ENCODE data around the gene CDCA3. TPM values are rescaled to one million over a fixed set of nuclear protein-coding genes. Genes with fewer than 3 reads are reported as not detected.

The CDCA3 gene
- 8.3 and 16.2 TPM in 2 replicates for total RNA-seq

GRCh38 chr12:6851153-6851920, at the start of gene CDCA3:
Gene CDCA3 (minus strand): TSS chr12:6851286. CDS start chr12:6850952, 334 bp downstream.

GRCh38 chr12:6873094-6874014, 22.3 kb upstream of the CDCA3 start, which contains the start of gene SPSB2:
Gene SPSB2 (minus strand): TSS chr12:6873303. CDS start chr12:6872901, 402 bp downstream.

DNA sequence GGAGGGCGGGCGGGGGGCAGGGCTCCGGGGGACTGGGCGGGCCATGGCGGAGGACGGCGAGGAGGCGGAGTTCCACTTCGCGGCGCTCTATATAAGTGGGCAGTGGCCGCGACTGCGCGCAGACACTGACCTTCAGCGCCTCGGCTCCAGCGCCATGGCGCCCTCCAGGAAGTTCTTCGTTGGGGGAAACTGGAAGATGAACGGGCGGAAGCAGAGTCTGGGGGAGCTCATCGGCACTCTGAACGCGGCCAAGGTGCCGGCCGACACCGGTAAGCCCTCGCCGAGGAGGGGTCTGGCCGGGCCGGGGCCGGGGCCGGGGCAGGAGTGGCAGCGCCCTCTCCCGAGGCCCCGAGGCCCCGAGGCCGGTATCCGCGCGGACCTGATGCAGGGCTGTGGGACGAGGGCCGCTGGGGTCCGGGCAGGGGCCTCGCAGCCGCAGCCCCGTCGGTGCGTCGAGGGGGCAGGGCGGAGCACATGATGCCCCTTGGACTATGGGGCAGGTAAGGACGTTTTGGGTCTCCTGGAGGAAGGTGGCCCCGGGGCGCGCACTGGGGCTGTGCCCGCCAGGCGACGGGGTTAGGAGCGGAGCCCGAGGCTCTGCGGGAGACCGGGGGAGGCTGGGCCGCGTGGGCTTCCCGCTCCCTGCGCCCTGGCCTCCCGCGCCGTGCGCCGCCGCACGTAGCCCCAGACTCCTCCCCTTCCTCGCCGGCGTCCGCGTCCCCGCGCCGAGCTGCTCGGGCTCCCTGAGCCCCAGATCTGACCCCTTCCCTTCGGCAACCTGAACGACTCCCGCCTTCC, 16.5 kb upstream of the CDCA3 start, which contains the start of gene TPI1:
TSS of gene TPI1 (plus strand) at position 119 of the 798 bp plus-strand sequence. CDS start at position 155, 36 bp downstream.

DNA sequence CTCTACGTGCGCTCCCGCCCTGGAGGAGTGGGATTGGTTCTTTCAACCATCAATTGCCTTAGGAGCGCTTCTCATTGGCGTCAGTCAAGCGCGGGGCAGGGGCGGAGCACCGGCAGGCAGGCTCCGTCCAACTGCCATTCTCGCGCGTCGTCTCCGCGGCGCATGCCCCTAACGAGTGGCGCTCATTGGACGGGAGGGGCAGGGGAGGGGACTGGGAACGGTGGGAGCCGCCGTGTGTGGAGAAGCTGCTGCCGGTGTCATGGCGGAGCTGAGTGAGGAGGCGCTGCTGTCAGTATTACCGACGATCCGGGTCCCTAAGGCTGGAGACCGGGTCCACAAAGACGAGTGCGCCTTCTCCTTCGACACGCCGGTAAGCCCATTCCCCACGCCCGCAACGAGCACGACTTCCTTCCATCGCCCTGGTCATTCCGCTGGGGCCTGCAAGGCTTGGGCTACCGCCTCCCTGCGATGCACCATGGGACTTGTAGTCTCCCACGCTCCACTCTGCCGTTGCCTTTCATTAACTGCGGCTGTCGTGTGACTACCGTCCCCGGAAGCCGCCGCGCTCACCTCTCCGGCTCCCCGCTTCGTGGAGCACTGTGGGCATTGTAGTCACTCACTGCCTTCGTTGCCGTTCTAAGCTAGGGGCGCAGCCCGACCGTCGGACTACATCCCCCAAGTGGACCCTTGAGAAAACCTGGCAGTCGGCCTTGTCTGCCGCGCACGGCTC, 1.0 kb upstream of the CDCA3 start, which contains the start of gene USP5:
TSS of gene USP5 (plus strand) at position 230 of the 730 bp plus-strand sequence. CDS start at position 260, 30 bp downstream.

GRCh38 chr12:6840761-6841515, 10.1 kb downstream of the CDCA3 start, which contains the start of gene GNB3:
Gene GNB3 (plus strand): TSS chr12:6840925. CDS start chr12:6841288, 363 bp downstream.

DNA sequence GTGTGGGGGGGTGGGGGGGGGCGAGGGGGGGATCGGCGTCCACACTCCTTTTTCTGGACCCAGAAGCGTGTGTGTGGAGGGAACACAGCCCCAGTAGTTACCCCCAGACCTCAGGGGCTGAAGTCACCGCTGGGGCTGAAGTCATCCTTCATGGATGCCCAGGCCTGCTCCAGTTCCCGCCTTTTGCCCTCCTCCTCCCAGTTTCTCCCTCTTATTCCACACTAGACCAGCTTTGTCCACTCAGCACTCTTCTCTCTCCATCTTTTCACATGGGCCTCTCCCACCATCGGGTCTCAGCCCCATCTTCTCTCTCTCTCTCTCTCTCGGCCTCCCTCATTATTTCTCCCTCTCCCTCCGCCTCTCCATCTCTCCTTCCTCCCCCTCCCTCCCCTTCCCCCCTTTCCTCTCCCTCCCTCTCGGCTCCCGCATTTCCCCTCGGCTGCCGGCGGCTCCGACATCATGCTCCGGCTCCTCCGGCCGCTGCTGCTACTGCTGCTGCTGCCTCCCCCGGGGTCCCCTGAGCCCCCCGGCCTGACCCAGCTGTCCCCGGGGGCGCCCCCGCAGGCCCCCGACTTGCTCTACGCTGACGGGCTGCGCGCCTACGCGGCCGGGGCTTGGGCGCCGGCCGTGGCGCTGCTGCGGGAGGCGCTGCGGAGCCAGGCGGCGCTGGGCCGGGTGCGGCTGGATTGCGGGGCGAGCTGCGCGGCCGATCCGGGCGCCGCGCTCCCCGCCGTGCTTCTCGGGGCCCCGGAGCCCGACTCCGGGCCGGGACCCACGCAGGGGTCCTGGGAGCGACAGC, 22.9 kb downstream of the CDCA3 start, which contains the start of gene P3H3:
TSS of gene P3H3 (plus strand) at position 426 of the 799 bp plus-strand sequence. CDS start at position 460, 34 bp downstream.

DNA sequence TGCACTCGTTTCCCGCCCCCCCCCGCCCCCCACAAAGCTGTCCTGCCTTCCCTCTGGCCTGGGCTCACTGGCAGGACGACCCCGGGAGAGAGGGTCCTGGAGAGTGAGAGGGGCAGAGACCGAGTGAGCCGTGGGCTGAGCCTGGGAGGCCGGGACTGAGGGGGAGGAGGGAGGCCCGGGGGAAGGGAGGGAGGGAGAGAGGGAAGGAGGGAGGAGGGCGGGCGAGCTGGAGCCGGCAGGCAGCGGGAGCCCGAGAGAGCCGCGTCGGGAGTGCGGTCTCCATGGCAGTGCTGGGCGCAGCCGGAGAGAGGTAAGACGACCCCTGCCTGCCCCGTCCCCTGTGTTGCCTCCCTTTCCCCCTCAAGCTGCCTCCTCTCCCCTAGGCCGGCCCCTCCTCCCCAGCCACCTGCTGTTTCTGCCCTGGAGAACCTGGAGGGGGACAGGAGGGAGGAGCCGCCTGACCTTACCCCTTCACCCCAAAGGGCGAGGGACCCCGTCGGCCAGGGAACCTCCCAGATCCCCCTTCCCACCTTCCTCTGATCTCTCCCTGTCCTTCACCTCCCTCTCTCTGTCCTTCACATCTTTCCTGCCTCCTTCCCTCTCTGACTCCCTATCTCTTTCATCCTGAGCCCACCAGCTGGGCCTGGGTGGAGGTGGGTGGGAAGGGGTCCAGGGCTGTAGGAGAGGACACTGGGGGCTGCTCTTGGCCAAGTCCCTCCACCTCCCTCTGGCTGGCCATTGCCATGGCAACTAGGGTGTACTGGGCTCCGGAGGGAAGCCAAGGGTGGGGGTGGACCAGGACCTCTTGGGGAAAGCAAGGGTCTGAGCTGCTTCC, 29.3 kb downstream of the CDCA3 start, which contains the start of gene GPR162:
TSS of gene GPR162 (plus strand) at position 231 of the 835 bp plus-strand sequence. CDS start 2,078 bp downstream, outside the sequence.

Other genes with a start within 250 kb of the CDCA3 start
- 144 and 191 TPM in 2 replicates for gene CHD4, start 243.9 kb downstream of the CDCA3 start, total RNA-seq
- gene LPAR5, start 215.3 kb downstream of the CDCA3 start, total RNA-seq: not detected in 2 replicates
- 0.32 TPM in 1 of 2 replicates, not detected in the other for gene ACRBP, start 203.9 kb downstream of the CDCA3 start, total RNA-seq
- 20.8 and 26.9 TPM in 2 replicates for gene ING4, start 188.2 kb downstream of the CDCA3 start, total RNA-seq
- 25.1 and 33.4 TPM in 2 replicates for gene ZNF384, start 161.9 kb downstream of the CDCA3 start, total RNA-seq
- not detected in 2 replicates for gene PIANP, start 150.5 kb downstream of the CDCA3 start, total RNA-seq
- gene COPS7A, start 127.2 kb downstream of the CDCA3 start, total RNA-seq: 85.7 and 96.7 TPM in 2 replicates
- 194 and 295 TPM in 2 replicates for gene MLF2, start 98.1 kb downstream of the CDCA3 start, total RNA-seq
- gene PTMS, start 84.9 kb downstream of the CDCA3 start, total RNA-seq: 162 and 171 TPM in 2 replicates
- gene LAG3, start 78.8 kb downstream of the CDCA3 start, total RNA-seq: 0.16 TPM in 1 of 2 replicates, not detected in the other
- 2.6 and 2.9 TPM in 2 replicates for gene CD4, start 61.8 kb downstream of the CDCA3 start, total RNA-seq
- gene GPR162, start 29.5 kb downstream of the CDCA3 start, total RNA-seq: 2.6 and 7.0 TPM in 2 replicates
- 33.7 and 53.1 TPM in 2 replicates for gene P3H3, start 22.9 kb downstream of the CDCA3 start, total RNA-seq
- gene GNB3, start 10.4 kb downstream of the CDCA3 start, total RNA-seq: 2.5 TPM in 1 of 2 replicates, not detected in the other
- 48.9 and 59.5 TPM in 2 replicates for gene USP5, start 864 bp upstream of the CDCA3 start, total RNA-seq
- gene TPI1, start 16.2 kb upstream of the CDCA3 start, total RNA-seq: 2,290 and 2,319 TPM in 2 replicates
- 2.4 and 3.8 TPM in 2 replicates for gene SPSB2, start 22.0 kb upstream of the CDCA3 start, total RNA-seq
- 7.2 and 8.1 TPM in 2 replicates for gene LRRC23, start 53.5 kb upstream of the CDCA3 start, total RNA-seq
- 35.2 and 59.6 TPM in 2 replicates for gene ENO2, start 63.3 kb upstream of the CDCA3 start, total RNA-seq
- gene ATN1, start 76.7 kb upstream of the CDCA3 start, total RNA-seq: 11.5 and 19.7 TPM in 2 replicates
- gene RNU7-1, start 92.5 kb upstream of the CDCA3 start, total RNA-seq: not detected in 2 replicates
- gene C12orf57, start 92.7 kb upstream of the CDCA3 start, total RNA-seq: 260 and 364 TPM in 2 replicates
- under 0.01 TPM in 1 of 2 replicates, not detected in the other for gene PTPN6, start 100.1 kb upstream of the CDCA3 start, total RNA-seq
- 224 and 241 TPM in 2 replicates for gene PHB2, start 119.4 kb upstream of the CDCA3 start, total RNA-seq
- 20.4 and 34.0 TPM in 2 replicates for gene EMG1, start 119.6 kb upstream of the CDCA3 start, total RNA-seq
- gene LPCAT3, start 167.2 kb upstream of the CDCA3 start, total RNA-seq: 26.4 and 29.3 TPM in 2 replicates
- 143 and 352 TPM in 2 replicates for gene C1S, start 209.4 kb upstream of the CDCA3 start, total RNA-seq
- gene C1R, start 241.2 kb upstream of the CDCA3 start, total RNA-seq: 266 and 542 TPM in 2 replicates

Data from cardiac atrium fibroblast (primary cell).